ENCODE measurements around the gene SURF1. TPM values are rescaled to one million over a fixed set of nuclear protein-coding genes. Genes with fewer than 3 reads are reported as not detected.
"Not testable (repeated sequence)": the region's sequence is repeated elsewhere in the genome, so short reads cannot be mapped to it uniquely, and the experiment has no call there.

Gene SURF1
- total RNA-seq, 2 donors from 2014 or later = 32.7 to 33.4 TPM

DNA sequence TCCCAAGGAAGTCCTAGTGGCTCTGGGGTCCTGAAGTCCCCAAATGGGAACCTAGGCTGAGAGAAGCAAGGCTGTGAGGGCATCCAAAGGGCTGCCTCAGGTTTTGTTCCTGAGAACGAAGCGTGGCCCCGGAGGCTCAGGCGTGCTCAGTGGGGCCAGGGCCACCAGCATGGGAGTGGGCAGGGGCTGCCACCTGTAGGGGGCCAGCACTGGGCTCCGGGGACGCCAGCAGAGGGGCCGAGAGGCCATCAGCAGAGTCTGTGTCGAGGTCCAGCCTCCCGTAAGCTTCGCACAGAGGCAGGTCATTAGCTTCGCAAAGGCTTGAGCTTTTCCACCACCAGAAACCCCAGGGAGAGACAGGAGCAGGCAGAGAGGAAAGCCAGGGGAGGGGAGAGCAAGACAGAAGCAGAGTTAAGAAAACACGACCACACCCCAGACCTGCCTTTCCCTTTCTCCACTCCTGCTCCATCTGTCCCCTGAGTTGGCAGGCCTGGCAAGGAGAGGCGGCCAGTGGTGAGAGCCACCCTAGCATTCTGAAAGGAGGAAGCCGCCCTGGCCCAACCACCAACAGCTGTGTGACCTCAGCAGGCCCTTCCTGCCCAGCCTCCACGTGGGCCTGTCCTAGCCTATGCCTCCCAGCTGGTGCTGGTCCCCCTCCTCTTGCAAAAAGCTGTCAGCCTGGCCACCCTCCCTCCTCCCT lies 14.8 kb downstream of the SURF1 start:
- Mint-ChIP-seq H3K4me3 (no peak overlapping the region), H3K27ac (no peak overlapping the region), H3K36me3 (ENCODE audit: insufficient read depth in 2 of 2) (peaks cover 6 to 23% of the 10 kb centered on the region in 2 donors), H3K4me1 (ENCODE audit: low read depth) (peaks cover 37% of the 10 kb centered on the region), H3K27me3 (ENCODE audit: low read depth) (no peaks in the 10 kb centered on the region), H3K9me3 (no peaks in the 10 kb centered on the region)
- DNase-seq (no peak), ATAC-seq (replicated peaks in 1 of 2) (peak in 1 of 2 donors; percentile 22)

DNA sequence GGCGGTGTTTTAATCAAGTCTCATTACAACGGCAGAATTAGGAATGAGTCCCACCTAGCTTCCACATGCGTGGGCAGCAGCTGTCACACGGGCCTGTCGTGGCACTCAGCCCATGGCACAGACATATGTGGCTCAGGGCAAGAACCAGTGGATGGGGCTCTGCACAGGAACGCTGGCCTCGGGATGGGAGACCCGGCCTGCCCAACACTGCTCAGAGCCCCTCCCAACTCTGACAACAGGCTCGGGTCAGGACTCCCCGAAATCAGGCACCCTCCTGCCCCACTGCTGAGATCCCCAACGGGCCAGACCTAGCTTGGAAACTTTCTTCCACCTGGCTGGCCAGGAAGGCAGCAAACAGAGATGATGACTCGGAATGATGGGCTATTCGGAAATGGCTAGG lies 15.4 kb downstream of the SURF1 start:
- Mint-ChIP-seq H3K36me3 (ENCODE audit: insufficient read depth in 2 of 2) (peaks cover 6 to 21% of the 10 kb centered on the region in 2 donors), H3K4me3 (no peak overlapping the region), H3K4me1 (ENCODE audit: low read depth) (peaks cover 35% of the 10 kb centered on the region), H3K9me3 (no peaks in the 10 kb centered on the region), H3K27ac (no peak overlapping the region), H3K27me3 (ENCODE audit: low read depth) (no peaks in the 10 kb centered on the region)
- DNase-seq = no peak
- ATAC-seq (replicated peaks in 1 of 2) = no peak

DNA sequence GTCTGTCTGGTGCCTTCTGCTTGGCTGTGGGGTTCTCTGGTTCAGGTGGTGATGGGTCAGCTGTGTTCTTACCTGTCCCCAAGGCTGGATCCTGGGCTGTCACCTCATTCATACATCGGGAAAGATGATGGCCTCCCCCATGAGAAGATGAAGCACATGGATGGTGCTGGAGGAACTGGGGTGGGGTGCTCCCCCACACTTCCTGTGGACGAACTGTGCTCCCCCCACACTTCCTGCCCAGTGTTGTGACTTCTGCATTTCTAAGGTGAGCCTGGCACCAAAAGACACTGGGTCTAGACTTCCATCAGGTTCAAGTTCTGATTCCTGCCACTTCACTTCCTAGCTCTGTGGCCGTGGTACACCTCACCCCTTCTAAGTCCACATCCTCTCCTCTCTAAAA lies 16.0 kb downstream of the SURF1 start:
- Mint-ChIP-seq H3K4me3 (no peak overlapping the region), H3K36me3 (ENCODE audit: insufficient read depth in 2 of 2) (peaks cover 10 to 22% of the 10 kb centered on the region in 2 donors), H3K27me3 (ENCODE audit: low read depth) (no peaks in the 10 kb centered on the region), H3K9me3 (no peaks in the 10 kb centered on the region), H3K4me1 (ENCODE audit: low read depth) (peaks cover 39% of the 10 kb centered on the region), H3K27ac (peak overlapping the region; percentile 65)
- no peak for DNase-seq
- no peak for ATAC-seq (replicated peaks in 1 of 2)

DNA sequence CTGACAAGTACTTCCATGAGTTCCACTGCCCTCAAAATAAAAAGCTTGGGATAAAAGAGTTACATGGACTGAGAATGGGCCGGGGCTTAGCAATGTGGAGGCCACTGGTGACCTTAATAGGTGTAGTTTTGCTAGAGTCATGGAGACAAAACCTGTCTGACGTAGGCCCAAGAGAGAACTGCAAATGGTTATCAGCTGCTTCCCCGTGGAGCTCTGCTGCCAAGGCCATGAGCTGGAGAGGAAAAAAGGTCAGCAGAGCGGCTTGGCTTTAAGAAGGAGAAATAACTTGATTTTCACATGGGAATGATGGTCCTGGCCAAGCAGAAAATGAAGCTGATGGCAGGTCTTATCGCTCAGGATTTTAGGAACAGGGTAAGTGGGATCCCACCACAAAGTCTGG lies 16.6 kb downstream of the SURF1 start:
- Mint-ChIP-seq H3K4me3 (no peak overlapping the region), H3K27ac (no peak overlapping the region)
- no peak for ATAC-seq (replicated peaks in 1 of 2)

DNA sequence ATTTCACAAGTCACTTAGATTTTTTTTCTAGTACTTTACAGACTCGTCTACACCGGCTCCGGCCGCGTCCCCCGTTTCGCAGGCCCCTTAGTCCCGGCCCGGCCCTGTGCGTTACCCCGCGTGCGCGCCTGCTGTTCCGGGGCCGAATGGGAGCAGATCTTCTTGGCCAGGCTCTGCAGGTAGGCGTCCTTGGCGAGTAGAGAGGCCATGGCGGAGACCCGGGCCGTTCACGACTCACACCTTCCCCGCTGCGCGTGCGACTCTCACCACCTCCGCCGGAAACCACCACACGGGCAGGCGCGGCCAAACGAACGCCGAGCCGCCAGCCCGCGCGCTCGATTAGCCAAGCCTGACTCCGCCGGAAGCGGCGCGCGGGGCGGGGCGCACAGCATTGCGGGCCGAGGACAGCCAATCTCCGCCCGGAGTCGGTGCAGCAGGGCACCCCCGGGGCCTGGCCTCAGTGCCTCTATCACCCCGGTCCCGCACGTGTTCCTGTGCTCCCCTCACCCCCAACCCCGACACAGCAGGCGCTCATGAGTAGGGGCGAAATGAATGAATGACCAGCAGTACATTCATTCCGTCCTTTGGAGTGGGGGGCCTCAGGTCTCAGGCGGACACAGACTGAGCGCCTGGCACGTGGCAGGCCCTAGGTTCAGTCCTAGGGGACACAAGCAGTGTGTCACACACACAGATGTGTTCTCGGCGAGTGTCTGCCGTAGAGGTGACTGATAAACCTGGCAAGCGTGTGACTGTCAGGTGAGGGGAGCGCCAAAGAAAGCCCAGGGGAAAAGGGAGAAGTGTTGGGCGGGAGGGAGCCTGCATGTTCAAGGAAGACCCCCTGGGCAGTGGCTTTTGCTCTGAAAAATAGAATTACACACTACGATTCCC lies 20.1 kb downstream of the SURF1 start, which contains the start of gene SURF6:
Gene SURF6, minus strand, starts transcription at position 265 of the 888 bp plus-strand sequence. Its CDS starts 56 bp downstream, at position 209.
- H3K27ac Mint-ChIP-seq = peak within 1 kb of the TSS; percentile 93
- H3K4me3 Mint-ChIP-seq = peak within 1 kb of the TSS; percentile 96
- no peaks in the 10 kb centered on the region for H3K9me3 Mint-ChIP-seq
- ATAC-seq (replicated peaks in 1 of 2) = peak; percentile 94 to 96
- H3K4me1 Mint-ChIP-seq (ENCODE audit: low read depth) = peaks cover 46% of the 10 kb centered on the region
- no peaks in the 10 kb centered on the region for H3K27me3 Mint-ChIP-seq (ENCODE audit: low read depth)
- DNase-seq = peak; percentile 95 to 96
- peaks cover 10 to 32% of the 10 kb centered on the region in 2 donors for H3K36me3 Mint-ChIP-seq (ENCODE audit: insufficient read depth in 2 of 2)

More for the DNA sequence above, 16.6 kb downstream of the SURF1 start:
- no peak for DNase-seq
- peaks cover 10 to 21% of the 10 kb centered on the region in 2 donors for H3K36me3 Mint-ChIP-seq (ENCODE audit: insufficient read depth in 2 of 2)
- no peaks in the 10 kb centered on the region for H3K27me3 Mint-ChIP-seq (ENCODE audit: low read depth)
- peaks cover 45% of the 10 kb centered on the region for H3K4me1 Mint-ChIP-seq (ENCODE audit: low read depth)
- H3K9me3 Mint-ChIP-seq = no peaks in the 10 kb centered on the region

DNA sequence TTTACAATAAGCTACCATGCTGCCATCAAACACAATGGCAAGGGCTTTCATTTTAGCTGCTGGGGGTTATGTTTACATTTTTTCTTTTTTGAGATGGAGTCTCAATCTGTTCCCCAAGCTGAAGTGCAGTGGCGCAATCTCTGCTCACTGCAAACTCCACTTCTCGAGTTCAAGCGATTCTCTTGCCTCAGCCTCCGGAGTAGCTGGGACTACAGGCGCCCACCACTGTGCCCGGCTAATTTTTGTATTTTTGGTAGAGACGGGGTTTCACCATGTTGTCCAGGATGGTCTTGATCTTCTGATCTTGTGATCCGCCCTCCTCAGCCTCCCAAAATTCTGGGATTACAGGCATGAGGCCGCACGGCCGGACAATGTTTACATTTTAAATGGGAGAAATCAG lies 21.4 kb downstream of the SURF1 start:
- Mint-ChIP-seq H3K4me3 (peak overlapping the region; percentile 96), H3K27ac (peak overlapping the region; percentile 93), H3K4me1 (ENCODE audit: low read depth) (peaks cover 40% of the 10 kb centered on the region), H3K36me3 (ENCODE audit: insufficient read depth in 2 of 2) (peaks cover 12 to 29% of the 10 kb centered on the region in 2 donors)
- not testable (repeated sequence) for H3K27me3 Mint-ChIP-seq (ENCODE audit: low read depth); ATAC-seq (replicated peaks in 1 of 2); DNase-seq; H3K9me3 Mint-ChIP-seq

DNA sequence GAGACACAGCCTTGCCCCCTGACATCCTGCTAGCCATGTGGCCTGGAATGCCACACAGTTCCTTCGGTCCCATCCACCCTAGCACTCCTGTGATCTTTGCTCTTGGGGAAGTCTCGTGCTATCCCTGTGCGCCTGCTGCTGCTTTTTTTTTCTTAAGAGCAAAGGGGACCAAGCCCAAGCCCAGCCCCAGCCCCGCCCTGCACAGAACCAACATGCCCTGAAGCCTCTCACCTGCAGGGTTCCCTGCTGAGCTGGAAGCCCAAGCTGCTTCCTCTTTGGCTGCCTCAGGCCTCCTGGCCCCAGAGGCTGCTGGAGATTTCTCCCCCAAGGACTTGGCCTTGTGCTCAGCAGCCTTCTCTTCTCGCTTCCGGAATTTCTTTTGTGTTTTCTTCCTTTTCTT lies 22.1 kb downstream of the SURF1 start:
- DNase-seq (no peak), ATAC-seq (replicated peaks in 1 of 2) (no peak)
- Mint-ChIP-seq H3K4me1 (ENCODE audit: low read depth) (peaks cover 40% of the 10 kb centered on the region), H3K36me3 (ENCODE audit: insufficient read depth in 2 of 2) (peaks cover 10 to 22% of the 10 kb centered on the region in 2 donors), H3K27me3 (ENCODE audit: low read depth) (no peaks in the 10 kb centered on the region), H3K27ac (peak overlapping the region; percentile 93), H3K4me3 (peak overlapping the region; percentile 96), H3K9me3 (no peaks in the 10 kb centered on the region)

DNA sequence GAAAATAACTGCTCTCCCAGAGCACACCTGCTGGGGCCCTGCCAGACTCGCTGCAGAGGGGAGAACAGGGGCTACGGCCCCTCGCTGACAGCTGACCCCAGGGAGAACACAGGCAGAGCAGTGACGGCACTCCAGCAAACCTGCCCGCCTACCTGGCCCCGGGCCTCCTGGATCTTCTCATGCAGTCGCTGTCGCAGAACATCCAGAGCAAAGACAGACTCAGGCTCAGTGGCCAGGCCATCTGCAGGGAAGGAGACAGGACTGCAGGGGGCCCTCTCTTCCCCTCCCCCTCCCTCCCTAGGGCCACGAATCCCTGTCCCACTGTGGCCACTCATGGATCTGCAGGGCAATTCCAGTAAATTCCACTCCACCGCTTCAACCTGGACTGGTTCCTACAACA lies 22.7 kb downstream of the SURF1 start:
- no peaks in the 10 kb centered on the region for H3K9me3 Mint-ChIP-seq
- ATAC-seq (replicated peaks in 1 of 2) (no peak), DNase-seq (no peak)
- peaks cover 40% of the 10 kb centered on the region for H3K4me1 Mint-ChIP-seq (ENCODE audit: low read depth)
- peaks cover 8 to 20% of the 10 kb centered on the region in 2 donors for H3K36me3 Mint-ChIP-seq (ENCODE audit: insufficient read depth in 2 of 2)
- H3K27me3 Mint-ChIP-seq (ENCODE audit: low read depth) = no peaks in the 10 kb centered on the region
- no peak overlapping the region for H3K27ac Mint-ChIP-seq
- H3K4me3 Mint-ChIP-seq = peak overlapping the region in 1 of 2 donors; percentile 3

DNA sequence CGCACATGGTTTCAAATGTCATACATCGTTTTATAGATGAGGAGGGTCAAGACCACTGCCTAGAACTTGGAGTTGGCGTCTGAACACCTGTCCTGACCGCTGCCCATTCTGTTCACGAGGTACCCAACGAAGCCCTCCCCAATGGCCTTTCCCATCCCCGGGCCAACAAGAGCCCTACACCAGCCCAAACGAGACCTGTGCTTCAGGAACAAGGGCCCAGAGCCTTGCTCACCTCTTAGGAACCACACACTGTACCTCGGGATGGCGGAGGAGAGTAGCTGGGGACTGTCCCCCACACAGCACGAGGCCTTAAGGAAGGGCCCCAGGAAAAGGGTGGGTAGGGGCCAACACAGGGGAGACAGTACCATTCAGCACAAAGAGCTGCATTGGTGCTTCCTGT lies 23.3 kb downstream of the SURF1 start:
- peak overlapping the region in 1 of 2 donors; percentile 3 for H3K4me3 Mint-ChIP-seq
- peaks cover 40% of the 10 kb centered on the region for H3K4me1 Mint-ChIP-seq (ENCODE audit: low read depth)

DNA sequence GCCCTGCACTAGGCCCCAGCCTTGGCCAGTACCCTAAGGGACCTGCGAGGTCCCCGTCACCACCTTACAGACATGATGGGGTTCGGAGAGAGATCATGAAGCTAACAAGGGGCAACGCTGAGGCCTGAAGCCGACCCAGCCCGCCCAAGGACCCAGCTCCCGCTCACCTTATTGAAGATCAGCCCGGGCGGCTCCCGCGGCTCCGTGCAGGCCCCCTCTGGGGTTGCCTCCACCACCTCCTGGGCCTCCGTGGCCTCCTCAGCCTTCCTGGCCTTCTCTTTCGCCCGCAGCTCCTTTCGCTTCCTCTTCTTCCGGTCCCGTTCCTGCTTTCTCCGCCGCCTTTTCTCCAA lies 23.9 kb downstream of the SURF1 start:
- peaks cover 8 to 20% of the 10 kb centered on the region in 2 donors for H3K36me3 Mint-ChIP-seq (ENCODE audit: insufficient read depth in 2 of 2)
- DNase-seq = no peak
- H3K9me3 Mint-ChIP-seq = no peaks in the 10 kb centered on the region
- H3K4me3 Mint-ChIP-seq = no peak overlapping the region
- H3K4me1 Mint-ChIP-seq (ENCODE audit: low read depth) = peaks cover 40% of the 10 kb centered on the region
- H3K27me3 Mint-ChIP-seq (ENCODE audit: low read depth) = no peaks in the 10 kb centered on the region
- H3K27ac Mint-ChIP-seq = peak overlapping the region; percentile 82
- no peak for ATAC-seq (replicated peaks in 1 of 2)

More for the DNA sequence above, 23.3 kb downstream of the SURF1 start:
- H3K27ac Mint-ChIP-seq = no peak overlapping the region
- ATAC-seq (replicated peaks in 1 of 2) (no peak), DNase-seq (no peak)
- H3K36me3 Mint-ChIP-seq (ENCODE audit: insufficient read depth in 2 of 2) = peaks cover 8 to 20% of the 10 kb centered on the region in 2 donors
- no peaks in the 10 kb centered on the region for H3K27me3 Mint-ChIP-seq (ENCODE audit: low read depth)
- H3K9me3 Mint-ChIP-seq = no peaks in the 10 kb centered on the region

DNA sequence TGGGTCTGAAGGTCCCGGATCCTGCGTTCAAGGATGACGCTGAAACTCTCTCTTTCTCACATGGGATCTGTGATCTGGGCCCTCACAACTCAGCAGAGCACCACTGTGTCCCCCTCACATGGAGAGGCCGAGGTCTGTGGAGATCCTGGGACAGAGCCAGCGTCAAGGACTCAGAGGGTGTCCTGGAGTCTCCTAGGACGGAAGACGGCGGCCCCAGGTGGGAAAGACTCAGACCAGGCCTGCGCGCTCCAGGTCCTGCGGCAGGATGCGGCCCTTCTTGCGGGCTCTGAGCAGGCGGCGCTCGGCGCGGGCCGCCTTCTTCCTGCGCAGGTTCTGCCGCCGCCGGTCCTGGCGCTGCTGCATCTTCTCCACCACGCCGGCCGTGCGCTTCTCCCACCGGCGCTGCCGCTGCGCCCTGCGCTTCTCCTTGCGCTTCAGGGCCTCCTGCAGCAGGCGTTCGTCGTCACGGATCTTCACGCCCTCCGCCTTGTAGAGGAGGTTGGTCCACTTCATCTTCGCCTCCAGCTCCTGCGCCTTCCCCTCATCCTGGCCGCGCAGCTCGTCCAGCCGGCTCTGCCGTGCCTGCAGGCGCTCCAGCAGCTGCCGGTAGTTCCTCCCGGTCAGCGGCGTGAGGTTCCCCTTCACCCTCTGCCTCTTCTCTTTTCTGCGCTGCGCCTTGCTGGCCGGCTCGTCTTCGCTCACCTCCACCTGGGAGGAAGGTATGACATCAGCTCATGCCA lies 24.5 kb downstream of the SURF1 start:
- DNase-seq = no peak
- no peaks in the 10 kb centered on the region for H3K9me3 Mint-ChIP-seq
- no peaks in the 10 kb centered on the region for H3K27me3 Mint-ChIP-seq (ENCODE audit: low read depth)
- ATAC-seq (replicated peaks in 1 of 2) = no peak
- peak overlapping the region; percentile 82 for H3K27ac Mint-ChIP-seq
- H3K4me3 Mint-ChIP-seq = no peak overlapping the region
- peaks cover 37% of the 10 kb centered on the region for H3K4me1 Mint-ChIP-seq (ENCODE audit: low read depth)
- peaks cover 8 to 20% of the 10 kb centered on the region in 2 donors for H3K36me3 Mint-ChIP-seq (ENCODE audit: insufficient read depth in 2 of 2)

DNA sequence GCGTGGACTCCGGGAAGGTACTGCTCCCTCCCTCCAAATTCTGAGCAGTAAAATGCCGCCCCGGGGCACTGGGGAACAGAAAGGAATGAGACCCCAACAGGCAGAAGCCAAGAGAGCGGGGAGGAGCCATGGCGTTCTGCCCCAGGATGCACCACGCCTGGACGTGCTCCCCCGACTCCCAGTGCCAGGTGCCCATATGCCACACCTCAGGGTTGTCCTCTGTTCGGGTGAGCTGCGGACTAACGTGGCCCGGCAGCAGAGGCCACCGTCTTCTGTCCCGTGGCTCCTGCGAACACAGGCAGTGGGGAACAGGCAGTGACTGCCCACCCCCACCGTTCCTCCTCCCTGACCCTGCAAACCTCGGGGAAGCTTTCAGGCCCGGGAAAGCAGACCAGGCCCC lies 25.1 kb downstream of the SURF1 start:
- no peaks in the 10 kb centered on the region for H3K9me3 Mint-ChIP-seq

More for the DNA sequence above, 25.1 kb downstream of the SURF1 start:
- H3K27me3 Mint-ChIP-seq (ENCODE audit: low read depth) = no peaks in the 10 kb centered on the region
- peaks cover 31% of the 10 kb centered on the region for H3K4me1 Mint-ChIP-seq (ENCODE audit: low read depth)
- no peak for ATAC-seq (replicated peaks in 1 of 2)
- peaks cover 8 to 20% of the 10 kb centered on the region in 2 donors for H3K36me3 Mint-ChIP-seq (ENCODE audit: insufficient read depth in 2 of 2)
- H3K27ac Mint-ChIP-seq = peak overlapping the region; percentile 18
- no peak for DNase-seq
- no peak overlapping the region for H3K4me3 Mint-ChIP-seq

All from activated T-cell treated with anti-CD3 and anti-CD28 coated beads, Interleukin-2, amount 50 U/mL, for 72 hours (primary cell).